Fibroblast of villous mesenchyme (primary cell): ENCODE measurements around the gene PPP1CC. TPM values are rescaled to one million over a fixed set of nuclear protein-coding genes. Genes with fewer than 3 reads are reported as not detected.
"Not testable (repeated sequence)": the region's sequence is repeated elsewhere in the genome, so short reads cannot be mapped to it uniquely, and the experiment has no call there.

ENCODE experiments used
- DNase-seq: peaks from one replicate; pipeline ENCODE4 v3.0.0-alpha.2; 2010; ENCODE audit warnings: low read depth
- H3K4me3 ChIP-seq: 2 replicates; pipeline ENCODE4 v1.5.1; 2011; ENCODE audit warnings: low read depth, mild to moderate bottlenecking, low read length
- CTCF ChIP-seq: IDR thresholded peaks from 2 replicates; pipeline ENCODE4 v1.5.1; 2012; ENCODE audit warnings: low read depth, mild to moderate bottlenecking, low read length; ENCODE audit not compliant: insufficient read depth
- total RNA-seq: library from RNA; depleted of rRNA; stranded (reverse); fragments of >200 nt; gene quantifications from 2 replicates; pipeline ENCODE4 v1.2.3, GENCODE V29; 2012

The PPP1CC gene
- total RNA-seq, 1 donor = 139 TPM

DNA sequence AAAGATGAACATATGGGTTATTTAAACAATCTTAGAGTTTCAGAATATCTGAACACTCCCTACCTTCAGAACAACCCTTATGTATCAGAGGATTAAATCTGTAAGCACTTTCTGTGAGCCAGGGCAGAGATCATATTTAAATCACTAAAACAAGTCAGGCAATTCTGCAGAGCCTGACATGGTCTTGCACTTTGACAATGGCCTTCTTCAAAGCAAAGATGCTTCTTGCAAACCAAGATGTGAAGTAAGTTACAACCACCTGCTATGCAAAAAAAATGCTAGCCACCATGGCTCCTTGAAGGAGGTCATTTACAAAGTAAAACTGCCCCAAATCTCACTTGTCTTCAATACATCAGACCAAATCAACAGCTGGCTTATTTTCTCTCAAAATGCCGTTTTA lies 3.2 kb downstream of the PPP1CC start:
- TF ChIP-seq CTCF = no peak
- no peak for DNase-seq
- H3K4me3 ChIP-seq = peak overlapping the region; percentile 29

DNA sequence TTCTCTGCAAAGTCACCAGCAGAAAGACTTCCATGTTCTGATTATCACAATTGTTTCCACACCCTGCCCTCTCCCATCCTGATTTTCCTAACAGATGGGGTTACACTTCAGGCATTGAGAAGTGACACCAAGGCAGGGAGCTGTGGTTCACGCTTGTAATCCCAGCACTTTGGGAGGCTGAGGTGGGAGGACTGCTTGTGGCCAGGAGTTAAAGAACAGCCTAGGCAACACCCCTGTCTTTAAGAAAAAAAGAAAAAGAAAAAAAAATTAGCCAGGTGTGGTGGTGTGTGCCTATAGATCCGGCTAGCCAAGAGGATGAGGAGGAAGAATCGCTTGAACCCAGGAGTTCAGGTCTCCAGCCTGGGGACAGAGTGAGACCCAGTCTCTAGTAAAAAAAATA lies 5.2 kb downstream of the PPP1CC start:
- DNase-seq = no peak
- no peak for TF ChIP-seq CTCF

DNA sequence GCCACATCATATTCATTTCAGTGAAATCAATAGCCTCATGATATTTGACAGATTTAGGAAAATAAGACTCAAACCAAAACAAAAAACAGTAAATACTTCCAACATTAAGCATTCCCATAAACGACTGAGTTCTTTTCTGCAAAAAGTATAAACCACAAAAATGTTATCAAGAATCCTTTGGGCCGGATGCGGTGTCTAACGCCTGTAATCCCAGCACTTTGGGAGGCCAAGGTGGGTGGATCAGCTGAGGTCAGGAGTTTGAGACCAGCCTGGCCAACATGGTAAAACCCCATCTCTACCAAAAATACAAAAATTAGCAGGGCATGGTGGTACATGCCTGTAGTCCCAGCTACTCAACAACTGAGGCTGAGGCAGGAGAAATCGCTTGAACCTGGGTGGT lies 5.7 kb downstream of the PPP1CC start:
- H3K4me3 ChIP-seq = not testable (repeated sequence)
- DNase-seq = peak; percentile 55

More for the DNA sequence above, 5.2 kb downstream of the PPP1CC start:
- H3K4me3 ChIP-seq = no peak overlapping the region

- TF ChIP-seq CTCF = no peak
- no peak for DNase-seq
- no peak overlapping the region for H3K4me3 ChIP-seq
These were observed 8.8 kb downstream of the PPP1CC start for GRCh38 chr12:110733900-110734299.

GRCh38 chr12:110733089-110733715 lies 9.5 kb downstream of the PPP1CC start:
- TF ChIP-seq CTCF = no peak
- H3K4me3 ChIP-seq = no peak overlapping the region
- DNase-seq = peak; percentile 55

DNA sequence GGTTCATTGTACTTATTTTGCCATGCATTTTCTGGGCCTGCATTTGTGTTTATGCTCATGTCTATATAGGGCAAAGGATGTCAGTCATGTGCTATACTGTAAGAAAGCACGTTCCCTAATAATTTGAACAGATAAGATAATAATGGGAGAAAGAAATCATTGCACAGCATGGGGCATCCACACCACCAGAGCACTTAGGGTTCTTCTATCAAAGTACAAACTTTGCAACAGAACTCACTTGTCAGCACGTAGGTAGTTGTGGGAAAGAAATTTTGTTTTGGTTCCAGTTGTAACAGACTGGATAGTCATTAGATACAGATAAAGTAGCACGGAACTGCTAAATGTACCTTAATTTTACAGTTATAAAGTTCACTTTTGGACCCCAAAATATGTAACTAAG lies 10.1 kb downstream of the PPP1CC start:
- TF ChIP-seq CTCF = no peak
- no peak overlapping the region for H3K4me3 ChIP-seq
- DNase-seq = no peak

DNA sequence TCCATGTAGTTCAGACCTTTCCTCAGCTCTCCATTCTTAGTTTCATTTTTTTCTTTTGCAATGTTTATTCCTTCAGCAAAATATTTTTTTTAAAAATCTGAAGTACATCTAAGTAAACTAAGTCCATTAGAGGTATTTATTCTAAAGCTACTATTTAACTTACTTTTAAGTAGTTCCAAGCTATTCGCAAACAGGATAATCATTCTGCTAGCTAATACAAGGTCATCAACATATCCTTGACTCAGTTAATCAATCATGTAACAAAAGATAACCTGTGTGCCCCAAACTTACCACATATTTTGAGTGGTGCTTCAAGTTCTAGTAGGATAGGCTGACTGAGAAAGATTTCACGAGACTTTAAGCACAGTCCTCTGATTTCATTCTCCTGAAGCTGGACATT lies 11.2 kb downstream of the PPP1CC start:
- no peak overlapping the region for H3K4me3 ChIP-seq
- no peak for TF ChIP-seq CTCF
- DNase-seq = no peak
